ENCODE data around the gene TSPAN18.

The TSPAN18 gene

GRCh38 chr11:44763121-44763820 lies 36.5 kb downstream of the TSPAN18 start:
- no peak for DNase-seq

DNA sequence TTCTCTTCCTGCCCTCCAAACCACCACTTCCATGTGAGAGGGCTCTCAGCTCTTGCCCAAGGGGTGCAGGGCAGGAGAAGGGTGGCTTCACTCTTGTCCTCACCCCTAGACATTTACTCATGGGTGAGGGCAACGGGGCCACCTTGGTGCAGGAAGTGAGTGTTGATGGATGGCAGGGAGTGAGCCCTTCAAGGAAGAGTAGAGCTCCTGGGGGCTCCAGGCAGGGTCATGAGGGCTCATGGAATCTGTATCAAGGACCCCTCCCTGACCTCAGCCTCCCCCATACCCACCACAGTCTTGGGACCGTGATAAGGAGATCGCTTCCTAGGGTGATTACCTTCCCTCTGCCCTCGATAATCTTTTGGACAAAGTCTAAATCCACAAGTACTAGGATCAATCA lies 37.8 kb downstream of the TSPAN18 start:
- no peak for DNase-seq

- DNase-seq, result no peak
Observed at GRCh38 chr11:44765026-44765595, 38.3 kb downstream of the TSPAN18 start.

DNA sequence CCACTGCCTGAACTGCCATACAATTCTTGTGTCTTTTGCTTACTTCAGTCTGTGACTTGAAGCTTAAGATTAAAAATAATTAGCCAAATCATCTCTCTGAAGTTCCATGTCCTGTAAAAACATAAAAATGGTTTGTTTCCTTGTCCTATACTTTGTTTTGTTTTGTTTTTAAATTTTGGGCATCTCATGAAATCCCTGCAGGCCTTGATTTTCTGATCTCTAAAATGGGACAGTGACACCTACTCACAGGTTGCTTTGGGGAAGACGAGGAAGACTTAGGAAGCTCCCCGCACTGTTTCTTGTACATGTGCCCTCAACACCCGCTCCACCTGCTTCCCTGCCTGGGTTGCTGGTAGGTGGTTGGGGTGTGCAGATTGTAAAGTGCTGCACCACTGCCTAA lies 38.9 kb downstream of the TSPAN18 start:
- no peak for DNase-seq

DNA sequence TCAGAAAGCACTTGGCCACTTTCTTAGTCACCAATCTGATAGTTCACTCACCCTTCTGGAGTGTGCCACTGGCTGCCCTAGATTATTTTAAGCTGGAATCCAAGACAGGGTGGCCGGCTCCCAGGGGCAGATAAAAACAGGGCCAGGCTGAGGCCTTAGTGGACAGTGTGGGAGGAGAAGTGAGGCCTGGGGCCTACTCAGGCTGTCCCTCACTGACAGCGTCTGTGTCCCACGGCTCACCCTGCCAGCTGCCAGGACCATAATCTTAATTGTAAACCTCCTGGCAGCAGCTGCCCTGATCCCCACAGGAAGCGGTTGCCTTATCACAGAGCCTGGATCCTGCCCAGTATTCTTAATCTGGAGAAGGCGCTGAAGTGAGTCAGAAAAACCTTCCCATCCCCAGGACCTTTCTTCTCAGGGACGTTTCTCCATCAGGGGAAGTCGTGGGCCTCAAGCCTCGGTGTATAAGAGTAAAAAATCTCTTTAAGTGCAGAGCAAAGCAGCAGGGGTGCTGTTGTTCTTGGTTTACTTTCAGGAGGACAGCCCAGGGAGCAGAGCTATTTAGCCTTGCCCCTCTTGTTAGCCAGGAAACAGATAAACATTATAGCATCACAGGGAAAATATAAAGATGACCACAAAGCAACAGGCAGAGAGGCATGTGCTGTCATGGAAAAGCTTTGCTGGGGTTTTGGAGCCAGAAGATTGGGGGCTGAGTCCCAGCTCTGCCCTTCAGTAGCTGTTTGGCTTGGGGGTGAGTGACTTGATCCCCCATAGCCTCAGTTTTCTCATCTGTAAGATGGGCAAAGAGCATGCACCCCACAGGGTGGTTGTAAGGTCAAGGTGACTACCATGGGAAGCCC lies 39.6 kb downstream of the TSPAN18 start:
- no peak for DNase-seq

- no peak for DNase-seq
Observed at GRCh38 chr11:44766972-44767278, 40.2 kb downstream of the TSPAN18 start.

DNA sequence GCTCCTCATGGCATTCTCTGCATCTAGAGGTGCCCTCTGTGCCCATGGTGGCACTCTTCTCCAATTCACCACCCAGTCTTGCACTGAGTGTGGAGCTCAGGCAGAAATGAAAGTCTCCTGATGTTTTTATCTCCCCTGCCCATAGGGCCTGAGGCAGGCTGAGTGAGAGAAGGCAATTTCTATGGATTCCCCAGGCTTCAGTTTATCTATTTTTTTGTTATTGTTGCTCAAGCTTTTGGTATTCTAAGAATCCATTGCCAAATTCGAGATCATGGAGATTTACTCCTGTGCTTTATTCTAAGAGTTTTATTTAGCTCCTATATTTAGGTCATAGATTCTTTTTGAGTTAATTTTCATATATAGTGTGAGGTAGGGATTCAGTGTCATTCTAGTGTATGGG lies 40.7 kb downstream of the TSPAN18 start:
- DNase-seq, result no peak

DNA sequence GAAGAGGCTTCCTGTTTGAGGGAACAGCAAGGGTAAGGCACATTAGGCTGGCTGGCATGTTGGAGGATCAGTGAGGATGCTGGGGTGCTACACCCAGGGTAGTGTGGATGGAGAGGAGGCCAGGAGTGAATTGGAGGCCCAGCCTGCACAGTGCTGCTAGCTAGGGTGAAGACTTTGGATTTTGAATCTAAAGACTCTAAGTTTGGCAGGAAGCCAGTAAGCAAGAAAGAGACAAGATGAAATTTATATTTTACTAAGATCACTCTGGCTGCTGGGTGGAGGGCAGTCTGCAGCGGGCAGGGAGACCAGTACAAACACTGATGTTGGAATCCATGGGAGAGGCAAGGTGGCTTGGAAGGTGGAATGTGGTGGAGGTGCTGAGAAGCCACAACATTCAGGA lies 43.6 kb downstream of the TSPAN18 start:
- no peak for DNase-seq

GRCh38 chr11:44771252-44771734 lies 44.5 kb downstream of the TSPAN18 start:
- DNase-seq, result no peak

- DNase-seq, result no peak
Observed at GRCh38 chr11:44771841-44772240, 45.1 kb downstream of the TSPAN18 start.

- no peak for DNase-seq
Observed at GRCh38 chr11:44773351-44773965, 46.7 kb downstream of the TSPAN18 start.

DNA sequence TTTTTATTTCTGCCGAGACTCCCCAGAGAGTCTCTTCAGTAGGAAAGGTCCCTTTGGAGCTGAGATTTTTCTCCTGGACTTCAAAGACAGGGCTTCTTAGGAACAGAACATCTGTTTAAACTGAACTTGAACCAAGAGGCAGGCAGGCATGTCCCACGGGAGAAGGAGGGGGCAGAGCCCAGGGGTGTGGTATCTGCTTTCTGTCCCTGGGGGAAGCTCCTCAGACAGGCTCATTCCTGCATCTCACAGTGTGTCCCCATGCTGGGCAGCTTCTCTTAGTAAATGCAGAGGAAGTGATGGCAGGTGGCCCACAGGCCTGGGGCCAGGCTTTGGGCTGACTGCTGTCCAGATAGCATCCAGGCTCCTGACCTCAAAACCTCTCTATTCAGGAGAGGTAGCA lies 47.3 kb downstream of the TSPAN18 start:
- no peak for DNase-seq

DNA sequence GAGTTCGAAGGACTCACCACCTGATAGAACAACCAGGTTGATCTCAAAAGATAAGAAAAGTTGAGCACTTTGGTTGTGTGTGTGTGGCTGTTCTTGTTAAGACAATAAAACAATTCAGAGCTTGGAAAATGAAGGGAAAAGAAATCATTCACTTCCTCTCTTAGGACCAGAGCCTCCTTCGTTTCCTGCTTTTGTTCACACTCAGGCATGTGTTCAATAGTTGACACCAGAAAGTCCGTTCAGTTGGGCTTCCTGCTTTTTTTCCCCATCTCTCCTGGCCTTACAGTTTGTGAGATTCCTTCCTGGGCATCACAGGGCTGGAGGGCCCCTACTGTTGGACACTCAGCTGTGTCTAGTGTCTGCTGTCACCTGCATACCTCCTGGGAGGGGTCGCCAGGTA lies 48.0 kb downstream of the TSPAN18 start:
- DNase-seq, result no peak

DNA sequence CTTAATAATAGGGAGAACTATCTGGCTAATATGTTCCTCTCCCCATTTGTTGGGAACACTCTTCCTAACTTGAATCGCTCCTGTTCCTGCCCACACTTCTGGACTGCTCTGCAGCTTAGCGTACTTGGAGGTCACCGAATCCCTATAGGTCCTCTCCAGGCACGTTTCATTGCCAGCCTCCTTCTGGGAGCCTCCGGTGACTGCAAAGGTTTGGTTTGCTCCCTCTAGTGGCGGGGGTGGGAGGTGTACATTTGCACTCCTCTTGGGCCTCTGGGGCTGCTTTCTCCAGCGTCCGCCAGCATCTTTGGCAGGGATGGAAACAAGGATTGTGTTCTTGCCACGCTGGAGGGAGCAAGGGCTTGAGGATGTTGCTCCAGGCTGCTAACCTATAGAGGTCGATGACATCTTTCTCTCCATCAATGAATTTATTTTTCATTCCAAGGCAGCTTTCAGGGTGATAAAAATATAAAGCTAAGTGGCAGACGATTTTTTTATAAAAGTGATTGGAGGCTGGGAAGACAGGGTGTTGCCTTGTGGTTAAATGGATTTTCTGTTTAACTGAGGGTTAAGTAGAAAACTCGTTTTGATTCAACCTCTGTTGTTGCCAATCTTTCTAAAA lies 48.7 kb downstream of the TSPAN18 start:
- DNase-seq, result peak; percentile 76

DNA sequence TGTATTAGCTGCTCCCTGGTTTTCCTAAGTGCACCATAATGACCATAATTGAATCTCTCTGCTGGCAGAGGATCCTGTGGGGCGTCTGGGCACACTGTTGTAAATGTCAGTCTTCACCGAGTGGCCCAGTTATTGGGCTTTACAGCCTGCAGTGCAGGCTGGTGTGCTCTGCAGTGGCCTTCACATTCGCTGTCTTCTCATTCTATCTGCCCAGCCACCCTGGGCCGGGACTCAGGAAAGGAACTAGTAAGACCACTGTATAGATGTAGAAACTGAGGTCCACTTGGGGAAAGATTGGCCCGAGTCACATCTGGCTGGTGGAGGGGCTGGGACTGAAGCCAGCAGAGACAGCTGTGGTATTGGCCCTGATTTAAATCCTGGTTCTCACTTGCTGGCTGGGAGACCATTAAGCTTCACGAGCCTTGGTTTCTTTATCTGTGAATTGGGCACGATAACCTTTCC lies 49.3 kb downstream of the TSPAN18 start:
- DNase-seq, result no peak

DNA sequence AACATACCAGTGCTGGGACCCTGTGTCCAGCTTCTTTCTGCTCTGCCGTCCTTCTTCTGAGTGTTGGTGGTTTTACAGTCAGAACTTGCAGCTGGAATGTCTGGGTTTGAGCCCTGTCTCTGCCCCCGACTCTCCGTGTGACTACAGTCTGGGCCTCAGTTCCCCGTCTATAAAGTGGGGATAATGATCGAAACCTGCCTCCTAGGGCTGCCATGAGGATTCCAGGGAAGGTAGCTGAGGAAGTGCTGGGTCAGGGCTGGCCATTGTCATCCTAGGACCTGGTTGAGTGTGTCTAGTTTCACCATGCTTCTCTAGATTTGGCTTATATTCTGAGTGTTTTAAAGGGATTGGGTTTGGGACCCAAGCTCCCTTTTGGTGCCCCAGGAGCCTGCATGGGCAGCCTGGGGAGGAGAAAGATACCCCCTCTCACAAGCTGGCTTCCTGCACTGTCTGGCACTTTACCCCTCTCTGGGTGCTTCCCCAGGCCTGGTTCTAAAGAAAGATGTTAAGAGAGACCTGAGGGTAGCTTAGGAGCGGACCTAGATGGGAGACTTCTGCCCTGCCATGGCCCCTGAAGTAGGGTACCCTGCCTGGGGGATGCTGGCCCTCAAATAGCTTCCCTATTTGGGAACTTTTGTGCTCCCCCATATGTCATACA lies 49.9 kb downstream of the TSPAN18 start:
- no peak for DNase-seq

- no peak for DNase-seq
Observed at GRCh38 chr11:44777209-44778194, 50.7 kb downstream of the TSPAN18 start.

- no peak for DNase-seq
Observed at GRCh38 chr11:44778195-44779100, 51.7 kb downstream of the TSPAN18 start.

GRCh38 chr11:44779736-44780520 lies 53.2 kb downstream of the TSPAN18 start:
- no peak for DNase-seq
